NCI-H2081 treated with DMSO at 0.1 percent for 48 hours (cell line): ENCODE data around the gene H2BK1.

ENCODE experiments used
- DNase-seq: peaks from one replicate; lab custom pipeline; 2025; lab: John Stamatoyannopoulos, UW

The H2BK1 gene

DNA sequence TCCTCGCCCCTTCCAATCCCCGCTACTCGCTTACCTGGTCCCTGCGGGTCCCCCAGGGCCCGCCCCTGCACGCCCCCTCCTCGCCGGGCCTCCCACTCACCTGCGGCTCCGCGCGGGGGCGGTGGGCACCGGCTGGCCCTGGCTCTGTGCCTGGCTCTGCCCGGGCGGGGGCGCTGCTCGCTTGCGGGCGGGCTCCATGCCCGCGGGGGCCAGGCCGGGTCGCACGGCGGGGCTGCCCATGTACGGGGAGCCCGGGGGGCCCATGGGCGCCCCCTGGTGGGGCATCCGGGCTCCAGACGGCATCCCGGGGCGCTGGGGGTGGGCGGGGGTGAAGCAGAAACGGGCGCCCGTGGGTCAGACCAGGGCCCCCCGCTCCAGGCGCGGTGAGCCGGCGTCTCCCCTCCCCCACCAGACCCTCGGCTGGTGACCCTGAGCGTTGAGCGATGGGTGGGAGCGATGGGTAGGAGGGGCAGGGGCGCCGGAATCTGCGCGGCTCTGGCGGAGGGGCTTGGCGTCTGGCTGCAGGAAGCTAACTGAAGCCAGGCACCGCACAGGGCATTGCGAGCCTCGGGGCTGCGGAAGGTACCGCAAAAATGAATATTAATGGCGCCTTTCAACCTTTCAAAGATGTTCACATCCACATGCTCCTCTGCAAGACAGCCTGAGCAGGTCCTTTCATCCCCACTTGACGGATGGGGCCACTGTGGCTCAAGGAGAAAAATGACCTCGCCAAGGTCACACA is 35.2 kb upstream of the H2BK1 start:
- no peak for DNase-seq

DNA sequence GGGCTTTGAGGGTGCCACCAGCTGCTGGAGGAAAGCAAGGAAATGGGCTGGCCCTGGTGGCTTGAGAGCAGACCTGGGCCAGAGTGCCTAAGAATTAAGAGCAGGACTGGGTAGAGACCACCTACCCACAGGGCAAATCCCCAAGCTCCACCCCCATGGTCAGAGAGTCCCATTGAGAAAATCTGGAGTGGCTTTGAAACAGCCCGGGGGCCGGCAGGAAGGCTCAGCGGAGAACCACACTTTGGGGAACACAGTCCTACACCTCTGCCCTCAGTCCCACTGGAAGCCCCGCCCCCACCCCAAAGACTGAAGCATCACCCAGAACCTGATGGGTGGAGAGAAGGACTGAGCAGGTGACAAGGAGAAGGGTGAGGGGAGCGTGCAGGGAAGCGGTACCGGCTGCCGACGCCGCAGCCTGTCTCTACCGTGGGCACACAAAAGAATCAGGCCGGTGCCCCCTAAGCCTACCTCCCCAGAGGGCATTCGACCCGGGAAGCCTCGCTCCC is 34.6 kb upstream of the H2BK1 start:
- no peak for DNase-seq

DNA sequence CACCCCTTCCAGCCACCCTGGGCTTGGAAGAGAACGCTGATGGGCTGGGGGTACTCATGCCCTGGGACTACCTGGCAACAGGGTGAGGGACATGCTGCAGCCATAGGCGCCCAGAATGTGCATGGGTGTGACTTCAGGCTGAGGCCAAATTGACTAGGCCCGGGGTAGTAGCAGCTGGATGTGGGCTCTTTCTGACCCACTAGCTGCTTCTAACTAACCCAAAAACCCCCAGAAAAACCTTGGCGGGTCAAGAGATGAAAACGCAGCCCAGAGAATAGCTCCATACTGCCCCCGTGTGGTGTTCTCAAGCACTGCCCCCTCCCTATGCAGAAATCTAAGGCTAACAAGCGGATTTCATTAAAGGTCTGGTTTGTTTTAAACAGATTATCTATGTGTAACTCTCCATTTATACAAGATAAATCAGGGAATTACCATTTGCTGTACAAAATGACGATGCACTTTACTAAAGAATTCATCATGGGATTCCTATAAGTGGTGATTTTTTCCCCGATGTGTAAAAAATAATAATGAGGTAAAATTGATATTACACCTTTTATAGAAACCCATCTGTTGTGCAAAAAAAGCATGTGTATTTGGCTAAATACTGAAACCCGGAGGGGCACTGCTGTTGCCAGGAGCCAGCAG is 34.0 kb upstream of the H2BK1 start:
- no peak for DNase-seq

DNA sequence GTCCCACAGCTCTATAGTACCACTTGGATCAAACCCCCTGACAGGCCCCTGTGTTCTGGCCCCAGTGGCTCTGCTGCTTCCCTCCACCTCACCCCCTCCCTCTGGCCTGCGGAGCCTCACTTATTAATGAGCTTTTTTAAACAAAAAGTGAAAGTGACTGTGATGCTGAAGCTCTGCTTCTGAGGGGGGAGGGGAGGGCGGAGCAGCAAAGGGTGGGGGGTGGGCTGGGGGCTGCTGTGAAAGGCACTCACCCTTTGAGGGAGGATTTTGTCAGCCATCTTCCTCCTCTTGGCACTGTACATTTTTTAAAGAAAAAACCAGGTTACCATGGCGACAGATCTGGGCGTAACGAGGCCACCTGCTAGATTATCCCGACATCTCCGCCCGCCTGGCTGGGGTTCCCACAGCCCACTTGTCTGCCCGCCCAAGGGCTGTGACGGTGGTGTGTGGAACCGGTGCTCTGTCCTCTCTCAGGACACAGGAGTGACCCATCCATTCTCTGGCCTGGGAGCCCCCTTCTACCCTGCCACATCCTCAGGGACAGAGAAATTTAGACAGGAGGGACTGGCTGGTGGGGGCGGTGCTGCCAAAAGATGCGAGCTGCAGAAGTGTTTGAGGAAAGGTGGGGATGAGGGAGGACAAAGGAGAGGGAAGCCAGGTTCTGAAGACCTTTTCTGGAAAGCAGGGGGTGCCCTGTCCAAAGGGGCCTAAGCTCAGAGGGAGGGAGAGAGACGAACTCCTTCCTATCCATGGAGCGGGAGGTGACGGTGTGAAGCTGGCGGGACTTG is 33.3 kb upstream of the H2BK1 start:
- DNase-seq = no peak

DNA sequence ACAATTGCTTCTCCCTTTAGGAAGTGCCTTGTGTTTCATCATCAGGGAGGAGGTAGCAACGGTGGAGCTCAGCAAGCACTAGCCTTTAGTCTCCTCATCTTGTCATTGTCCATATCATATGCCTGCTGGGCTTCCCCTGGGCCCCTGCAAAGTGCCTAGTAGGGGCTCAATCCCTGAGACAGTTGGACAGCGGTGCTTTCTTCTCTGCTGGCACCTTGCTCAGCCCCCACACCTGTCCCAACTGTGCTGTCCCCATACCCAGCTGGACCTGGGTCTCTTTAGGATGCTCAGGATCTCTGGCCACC is 32.7 kb upstream of the H2BK1 start:
- no peak for DNase-seq

DNA sequence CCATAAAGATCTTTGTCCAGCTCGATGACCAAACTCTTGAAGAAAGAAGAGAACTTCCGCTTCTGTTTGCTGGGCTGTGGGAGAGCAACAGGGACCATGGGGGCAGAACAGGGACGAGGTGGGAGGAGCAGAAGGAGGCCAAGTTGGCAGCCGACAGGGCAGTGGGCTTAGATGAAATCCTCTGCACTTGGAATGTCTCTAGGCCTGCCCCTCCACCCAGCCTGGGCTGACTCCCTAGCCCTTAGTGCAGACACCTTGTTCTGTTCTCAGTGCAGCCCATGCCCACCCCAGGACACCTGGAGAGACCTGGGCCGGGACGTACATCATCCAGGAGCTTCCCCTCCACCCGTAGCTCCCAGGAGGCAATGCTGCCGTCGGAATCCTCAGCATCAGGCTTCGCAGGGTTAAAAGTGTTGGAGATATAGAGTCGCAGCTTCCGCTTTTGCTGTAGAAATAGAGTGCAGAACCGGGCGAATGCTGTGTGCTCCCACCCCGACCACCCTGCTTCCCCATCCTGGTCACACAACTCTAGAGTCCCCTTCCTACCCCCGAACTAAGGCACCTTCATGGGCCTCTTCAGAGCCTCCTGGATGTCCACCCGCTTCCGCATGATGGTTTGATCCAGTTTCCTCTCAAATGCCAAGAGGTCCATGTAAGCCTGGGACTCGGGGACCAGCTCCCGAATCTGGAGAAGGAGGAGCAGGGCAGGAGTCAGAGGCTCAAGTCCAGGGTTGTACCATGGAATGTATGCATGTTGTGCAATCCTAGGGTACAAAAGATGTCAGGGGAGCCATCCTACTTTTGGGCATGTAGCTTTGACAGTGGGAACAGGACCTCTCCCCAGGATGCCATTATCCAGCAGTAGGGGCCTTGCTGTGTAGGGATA is 32.1 kb upstream of the H2BK1 start:
- no peak for DNase-seq

DNA sequence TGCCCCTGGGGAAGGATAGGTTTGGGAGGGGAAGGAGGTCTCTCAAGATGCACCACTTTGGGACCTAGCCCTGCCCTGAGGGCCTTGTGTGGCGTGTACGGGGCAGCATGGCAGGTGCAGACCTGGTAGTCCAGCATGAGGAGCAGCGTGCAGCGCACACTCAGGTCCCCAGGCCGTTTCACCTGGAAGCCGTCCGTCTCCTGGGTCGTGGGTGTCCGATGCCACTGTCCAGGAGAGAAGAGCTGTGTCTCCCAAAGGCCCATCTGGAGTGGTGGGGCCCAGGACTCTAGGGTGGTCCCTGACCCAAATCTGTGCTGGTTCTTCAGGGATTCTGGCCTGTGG is 31.4 kb upstream of the H2BK1 start:
- no peak for DNase-seq

DNA sequence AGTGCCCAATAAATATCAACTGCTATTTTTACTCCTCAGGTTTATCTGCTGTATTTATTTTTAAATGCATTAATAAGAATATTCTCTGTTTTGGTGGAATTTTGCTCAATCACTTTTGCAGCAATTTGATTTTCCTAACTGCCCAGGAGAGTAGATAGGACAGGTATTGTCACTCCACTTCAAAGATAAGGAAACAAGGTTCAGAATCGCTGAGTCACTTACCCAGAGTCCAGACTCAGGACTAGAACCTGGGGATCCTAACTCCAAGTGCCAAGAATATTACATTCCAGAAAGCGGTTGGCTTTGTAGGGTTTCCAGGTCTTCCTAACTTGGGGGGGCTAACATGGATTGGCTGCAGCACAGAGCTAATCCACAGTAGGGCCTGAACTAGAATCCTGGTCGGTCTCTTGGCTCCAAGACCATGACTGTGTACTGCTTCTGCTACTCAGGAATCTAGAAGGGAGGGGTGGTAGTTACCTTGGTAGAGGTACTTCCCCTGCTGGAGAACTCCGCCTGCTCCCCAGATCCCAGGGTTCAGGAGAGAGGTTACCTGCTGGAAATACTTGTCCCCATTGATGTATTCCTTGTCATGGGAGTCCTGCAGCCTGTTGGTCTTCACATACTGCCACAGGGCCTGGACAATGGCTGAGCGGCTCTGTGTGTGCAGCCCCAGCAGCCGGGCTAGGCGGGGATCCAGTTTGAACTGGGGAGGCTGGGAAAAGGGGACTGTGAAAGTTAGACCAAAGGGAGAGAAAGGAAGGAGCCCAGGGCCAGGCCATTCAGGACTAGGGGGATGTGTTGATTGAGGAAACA is 30.9 kb upstream of the H2BK1 start:
- no peak for DNase-seq

DNA sequence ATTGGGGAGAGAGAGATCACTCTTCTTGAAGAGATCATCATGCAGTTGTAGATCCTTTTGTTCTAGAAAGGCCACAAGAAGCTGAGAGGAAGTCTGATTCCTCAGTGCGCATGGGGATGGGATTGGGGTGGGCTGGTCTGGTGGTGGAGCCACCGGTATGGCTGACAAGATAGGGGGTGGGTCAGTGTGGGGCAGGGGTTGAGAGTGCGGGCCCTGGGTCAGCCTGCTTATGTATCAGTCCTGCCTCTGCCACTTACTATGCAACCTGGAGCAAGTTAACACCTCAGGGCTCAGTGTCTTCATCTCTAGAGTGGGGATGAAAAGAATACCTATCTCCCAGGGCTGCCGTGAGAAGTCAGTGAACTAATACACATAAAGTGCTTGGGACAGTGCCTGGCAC is 30.2 kb upstream of the H2BK1 start:
- no peak for DNase-seq

DNA sequence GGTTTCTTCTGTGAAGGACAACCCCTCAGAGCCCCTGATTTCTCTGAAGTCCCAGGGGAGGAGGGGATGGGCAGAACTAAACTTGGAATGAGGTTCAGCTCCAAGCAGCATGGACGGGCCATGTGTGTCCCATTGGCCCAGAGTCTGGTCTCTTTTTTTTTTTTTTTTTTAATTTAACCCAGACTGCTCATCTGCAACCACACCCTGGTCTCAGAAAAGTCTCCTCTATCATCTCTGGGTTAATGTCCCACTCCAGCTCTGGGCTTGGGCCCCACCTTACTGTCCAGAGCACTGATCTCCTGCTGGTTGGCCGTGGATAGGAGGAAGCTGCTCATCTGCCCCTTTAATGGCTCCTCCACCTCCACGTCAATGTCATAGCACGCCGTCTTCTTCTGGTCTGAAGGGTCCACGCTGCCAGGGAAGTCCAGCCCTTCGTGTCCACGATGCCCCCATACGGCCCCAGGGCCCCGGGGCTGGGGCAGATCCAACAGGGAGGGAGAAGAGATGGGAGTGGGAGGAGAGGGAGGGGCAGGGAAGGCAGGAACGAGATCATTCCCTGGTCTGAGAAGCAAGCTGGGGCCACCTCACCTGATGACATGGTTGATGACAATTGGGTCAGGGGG is 29.7 kb upstream of the H2BK1 start:
- no peak for DNase-seq

DNA sequence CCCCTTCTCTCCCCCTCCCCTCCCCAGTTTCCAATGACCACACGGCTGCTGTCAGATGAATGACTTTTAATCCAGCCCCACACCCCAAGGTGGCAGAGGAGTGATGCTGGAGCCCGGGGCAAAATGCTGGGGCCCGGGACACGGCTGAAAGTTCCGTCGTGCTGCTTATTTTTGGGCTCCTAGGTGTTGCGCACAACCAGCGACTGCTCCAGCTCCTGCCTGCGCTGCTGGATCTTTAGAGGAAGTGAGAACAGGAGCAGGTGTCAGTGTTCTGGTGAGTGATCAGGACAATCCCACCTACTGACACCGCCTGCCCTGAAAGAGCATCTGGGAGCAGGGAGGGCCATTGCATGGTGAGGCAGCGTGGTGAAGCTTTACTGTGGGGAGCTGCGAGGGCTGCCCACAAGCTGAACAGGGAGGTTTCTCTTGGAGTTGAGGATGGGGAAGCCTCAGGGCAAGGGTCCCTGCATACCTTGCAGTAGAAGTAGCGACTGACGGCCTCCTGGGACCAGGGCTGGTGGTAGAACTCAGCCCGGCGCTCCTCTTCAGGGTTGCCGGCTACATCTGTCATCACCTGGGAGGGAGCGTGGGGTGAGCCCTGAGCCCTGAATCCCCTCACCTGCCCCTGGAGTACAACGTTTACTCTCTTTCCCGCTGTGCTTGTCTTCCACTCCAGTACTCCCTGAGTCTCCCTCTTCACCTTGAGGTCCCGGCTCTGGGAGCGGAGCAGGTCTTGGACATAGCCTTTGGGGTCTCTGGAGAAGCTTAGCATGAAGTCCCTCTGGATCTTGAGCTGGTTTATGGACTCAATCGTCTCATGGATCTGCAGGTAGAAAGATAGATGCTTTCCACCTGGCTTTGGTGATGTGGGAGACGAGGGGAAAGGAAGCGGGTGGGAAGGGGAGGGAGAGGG is 28.9 kb upstream of the H2BK1 start:
- no peak for DNase-seq

DNA sequence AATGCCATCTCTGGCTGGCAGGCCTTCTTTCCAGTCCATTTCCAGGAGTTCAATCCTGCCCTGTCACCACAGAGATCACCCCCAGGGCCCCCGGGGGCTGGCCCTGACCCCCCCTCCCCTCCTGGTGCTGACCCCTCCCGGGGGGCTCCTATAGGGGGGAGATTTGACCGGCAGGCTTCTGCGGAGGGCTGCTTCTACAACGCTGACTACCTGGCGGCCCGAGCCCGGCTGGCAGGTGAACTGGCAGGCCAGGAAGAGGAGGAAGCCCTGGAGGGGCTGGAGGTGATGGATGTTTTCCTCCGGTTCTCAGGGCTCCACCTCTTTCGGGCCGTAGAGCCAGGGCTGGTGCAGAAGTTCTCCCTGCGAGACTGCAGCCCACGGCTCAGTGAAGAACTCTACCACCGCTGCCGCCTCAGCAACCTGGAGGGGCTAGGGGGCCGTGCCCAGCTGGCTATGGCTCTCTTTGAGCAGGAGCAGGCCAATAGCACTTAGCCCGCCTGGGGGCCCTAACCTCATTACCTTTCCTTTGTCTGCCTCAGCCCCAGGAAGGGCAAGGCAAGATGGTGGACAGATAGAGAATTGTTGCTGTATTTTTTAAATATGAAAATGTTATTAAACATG is 28.0 kb upstream of the H2BK1 start:
- no peak for DNase-seq

DNA sequence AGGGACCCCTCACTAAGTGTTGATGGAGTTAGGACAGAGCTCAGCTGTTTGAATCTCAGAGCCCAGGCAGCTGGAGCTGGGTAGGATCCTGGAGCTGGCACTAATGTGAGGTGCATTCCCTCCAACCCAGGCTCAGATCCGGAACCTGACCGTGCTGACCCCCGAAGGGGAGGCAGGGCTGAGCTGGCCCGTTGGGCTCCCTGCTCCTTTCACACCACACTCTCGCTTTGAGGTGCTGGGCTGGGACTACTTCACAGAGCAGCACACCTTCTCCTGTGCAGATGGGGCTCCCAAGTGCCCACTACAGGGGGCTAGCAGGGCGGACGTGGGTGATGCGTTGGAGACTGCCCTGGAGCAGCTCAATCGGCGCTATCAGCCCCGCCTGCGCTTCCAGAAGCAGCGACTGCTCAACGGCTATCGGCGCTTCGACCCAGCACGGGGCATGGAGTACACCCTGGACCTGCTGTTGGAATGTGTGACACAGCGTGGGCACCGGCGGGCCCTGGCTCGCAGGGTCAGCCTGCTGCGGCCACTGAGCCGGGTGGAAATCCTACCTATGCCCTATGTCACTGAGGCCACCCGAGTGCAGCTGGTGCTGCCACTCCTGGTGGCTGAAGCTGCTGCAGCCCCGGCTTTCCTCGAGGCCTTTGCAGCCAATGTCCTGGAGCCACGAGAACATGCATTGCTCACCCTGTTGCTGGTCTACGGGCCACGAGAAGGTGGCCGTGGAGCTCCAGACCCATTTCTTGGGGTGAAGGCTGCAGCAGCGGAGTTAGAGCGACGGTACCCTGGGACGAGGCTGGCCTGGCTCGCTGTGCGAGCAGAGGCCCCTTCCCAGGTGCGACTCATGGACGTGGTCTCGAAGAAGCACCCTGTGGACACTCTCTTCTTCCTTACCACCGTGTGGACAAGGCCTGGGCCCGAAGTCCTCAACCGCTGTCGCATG is 27.2 kb upstream of the H2BK1 start:
- DNase-seq = no peak

DNA sequence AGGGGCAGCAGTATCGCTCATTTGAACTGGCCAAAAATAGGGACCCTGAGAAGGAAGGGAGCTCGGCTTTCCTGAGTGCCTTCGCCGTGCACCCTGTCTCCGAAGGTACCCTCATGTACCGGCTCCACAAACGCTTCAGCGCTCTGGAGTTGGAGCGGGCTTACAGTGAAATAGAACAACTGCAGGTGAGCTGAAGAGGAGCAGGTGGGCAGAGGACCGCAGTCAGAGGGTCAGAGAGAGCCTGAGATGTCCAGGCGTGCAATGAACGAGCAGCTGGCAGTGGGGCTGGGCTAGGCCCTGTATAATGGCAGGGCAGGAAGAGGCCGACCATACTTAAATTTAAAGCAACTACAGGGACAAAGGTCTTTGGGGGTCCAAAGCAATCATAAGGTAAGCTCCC is 26.1 kb upstream of the H2BK1 start:
- DNase-seq = no peak

DNA sequence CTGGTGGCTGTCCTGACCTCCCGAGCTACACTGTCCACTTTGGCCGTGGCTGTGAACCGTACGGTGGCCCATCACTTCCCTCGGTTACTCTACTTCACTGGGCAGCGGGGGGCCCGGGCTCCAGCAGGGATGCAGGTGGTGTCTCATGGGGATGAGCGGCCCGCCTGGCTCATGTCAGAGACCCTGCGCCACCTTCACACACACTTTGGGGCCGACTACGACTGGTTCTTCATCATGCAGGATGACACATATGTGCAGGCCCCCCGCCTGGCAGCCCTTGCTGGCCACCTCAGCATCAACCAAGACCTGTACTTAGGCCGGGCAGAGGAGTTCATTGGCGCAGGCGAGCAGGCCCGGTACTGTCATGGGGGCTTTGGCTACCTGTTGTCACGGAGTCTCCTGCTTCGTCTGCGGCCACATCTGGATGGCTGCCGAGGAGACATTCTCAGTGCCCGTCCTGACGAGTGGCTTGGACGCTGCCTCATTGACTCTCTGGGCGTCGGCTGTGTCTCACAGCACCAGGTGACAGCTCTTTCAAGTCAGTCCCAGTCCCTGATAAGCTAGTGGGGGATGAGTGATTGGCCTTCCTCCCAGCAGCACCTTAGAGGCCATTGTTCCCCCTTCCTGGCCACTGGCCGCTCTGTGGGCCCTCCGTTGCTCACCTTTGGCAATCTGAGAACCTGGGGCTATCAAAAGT is 25.0 kb upstream of the H2BK1 start:
- DNase-seq = no peak

DNA sequence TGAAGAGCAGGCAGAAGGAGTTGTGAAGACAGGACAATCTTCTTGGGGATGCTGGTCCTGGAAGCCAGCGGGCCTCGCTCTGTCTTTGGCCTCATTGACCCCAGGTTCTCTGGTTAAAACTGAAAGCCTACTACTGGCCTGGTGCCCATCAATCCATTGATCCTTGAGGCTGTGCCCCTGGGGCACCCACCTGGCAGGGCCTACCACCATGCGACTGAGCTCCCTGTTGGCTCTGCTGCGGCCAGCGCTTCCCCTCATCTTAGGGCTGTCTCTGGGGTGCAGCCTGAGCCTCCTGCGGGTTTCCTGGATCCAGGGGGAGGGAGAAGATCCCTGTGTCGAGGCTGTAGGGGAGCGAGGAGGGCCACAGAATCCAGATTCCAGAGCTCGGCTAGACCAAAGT is 23.5 kb upstream of the H2BK1 start:
- no peak for DNase-seq

DNA sequence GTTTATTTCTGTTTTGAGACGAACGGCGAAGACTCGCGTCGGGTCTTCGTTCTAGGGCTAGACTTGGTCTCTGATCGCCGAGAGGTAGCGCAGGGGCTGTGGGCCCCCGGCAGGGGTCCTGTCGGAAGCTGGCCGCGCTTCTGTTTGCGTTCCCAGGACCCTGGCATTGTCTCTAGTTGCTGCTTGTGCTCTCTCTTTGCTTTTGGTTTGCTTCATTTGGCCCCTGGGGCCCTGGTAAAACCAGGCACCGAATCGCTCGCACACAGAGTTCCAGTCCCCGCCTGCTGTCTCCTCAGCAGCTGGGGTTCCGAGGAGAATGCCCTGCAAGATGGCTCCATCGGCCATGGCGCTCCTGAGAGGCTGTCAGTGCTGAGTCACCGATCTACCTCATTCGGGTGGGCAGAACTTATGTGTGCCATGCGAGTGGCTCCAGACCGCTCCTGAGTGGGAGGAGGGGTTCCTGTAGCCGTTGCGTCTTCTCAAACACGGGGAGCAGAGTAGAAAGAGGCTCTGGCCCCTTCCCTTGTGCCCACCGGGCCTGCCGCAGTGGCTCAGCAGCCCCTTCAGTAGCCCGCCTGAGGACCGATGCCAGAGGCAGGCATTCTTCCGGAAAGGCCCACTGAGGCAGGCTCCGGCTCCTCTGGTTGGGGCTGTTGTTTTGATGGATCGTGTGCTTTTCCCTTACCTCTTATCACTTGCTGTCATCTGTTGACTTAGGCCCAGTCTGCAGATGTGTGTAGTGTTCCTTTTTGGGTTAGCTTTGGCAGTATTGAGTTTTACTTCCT is 22.8 kb upstream of the H2BK1 start:
- DNase-seq = no peak
